ENCODE data around the gene TRIO. TPM values are rescaled to one million over a fixed set of nuclear protein-coding genes. Genes with fewer than 3 reads are reported as not detected.

Gene TRIO
- total RNA-seq, 6 donors from 2014 or later = 138 to 408 (median 156) TPM

DNA sequence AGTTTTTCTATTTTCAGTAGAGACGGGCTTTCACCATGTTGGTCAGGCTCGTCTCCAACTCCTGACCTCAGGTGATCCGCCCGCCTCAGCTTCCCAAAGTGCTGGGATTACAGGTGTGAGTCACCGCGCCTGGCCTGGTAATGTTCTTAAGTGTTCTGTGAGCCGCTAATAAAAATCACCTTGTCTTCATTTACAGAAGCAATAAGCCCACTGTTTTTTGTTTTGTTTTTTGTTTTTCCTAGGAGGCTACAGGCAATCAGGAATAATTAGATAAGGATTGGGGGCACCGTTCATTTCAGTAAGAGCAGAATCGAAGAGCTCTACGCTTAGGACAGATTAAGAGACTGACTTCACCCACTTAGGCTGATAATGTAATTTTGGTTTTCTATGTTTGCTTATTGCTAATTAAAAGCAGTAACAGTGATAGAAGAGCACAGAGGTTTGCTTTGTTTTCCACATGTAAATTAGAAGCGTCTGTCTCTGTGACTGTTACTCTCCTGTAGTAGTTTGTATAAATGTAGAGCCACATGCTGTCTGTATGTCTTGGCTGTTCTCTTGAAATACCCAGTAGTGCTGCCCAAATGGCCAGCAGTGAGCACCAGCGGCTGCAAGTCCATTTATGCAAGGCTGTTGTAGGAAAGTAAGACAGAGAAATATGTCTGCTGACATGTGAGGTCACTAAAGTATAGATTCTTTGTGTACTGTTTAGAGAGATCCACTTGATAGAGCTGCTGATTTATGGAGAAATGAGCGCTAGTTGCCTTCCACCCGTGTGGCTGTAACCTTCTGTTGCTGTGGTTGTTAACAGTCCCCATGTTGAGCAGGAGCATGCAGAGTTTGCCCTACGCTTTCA, 30.5 kb downstream of the TRIO start:
- no peak overlapping the region for H3K4me3 ChIP-seq
- WGBS, 2 donors = 81 to 87% methylated on average over 15 of the region's 15 CpGs

DNA sequence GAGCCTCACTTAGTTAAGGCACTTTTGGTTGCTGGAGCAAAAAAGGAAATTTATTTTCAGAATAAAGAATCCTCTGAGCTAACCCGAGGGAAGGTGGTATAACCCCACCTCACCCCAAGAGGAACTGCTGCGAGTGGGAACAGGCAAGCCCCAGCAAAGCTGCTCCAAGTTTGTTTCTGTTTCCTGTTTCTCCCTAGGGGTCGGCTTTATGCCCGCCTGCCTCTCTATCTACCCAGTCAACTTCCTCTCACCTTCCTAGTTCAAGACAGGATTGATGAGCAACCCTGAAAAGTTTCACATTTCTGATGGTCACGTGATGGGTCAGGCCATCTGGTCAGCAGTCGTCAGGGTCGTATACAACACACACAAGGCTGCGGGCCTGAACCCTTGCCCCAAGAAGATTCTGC, 31.1 kb downstream of the TRIO start:
- WGBS, 2 donors = 34 to 48% methylated on average over 8 of the region's 8 CpGs
- H3K36me3 ChIP-seq = no peaks in the 10 kb centered on the region
- peak overlapping the region in 1 of 4 donors; percentile 8 for H3K27ac ChIP-seq
- DNase-seq (no peak), ATAC-seq (ENCODE audit: low FRiP score in 2 of 2) (peak; percentile 51 to 54)
- no peak overlapping the region for H3K4me3 ChIP-seq
- no peaks in the 10 kb centered on the region for H3K9me3 ChIP-seq
- no peak for TF ChIP-seq POLR2A (IDR thresholded peaks at IDR 0.05)
- TF ChIP-seq POLR2AphosphoS5 (IDR thresholded peaks at IDR 0.05) = no peak
- TF ChIP-seq, protein P1, sequence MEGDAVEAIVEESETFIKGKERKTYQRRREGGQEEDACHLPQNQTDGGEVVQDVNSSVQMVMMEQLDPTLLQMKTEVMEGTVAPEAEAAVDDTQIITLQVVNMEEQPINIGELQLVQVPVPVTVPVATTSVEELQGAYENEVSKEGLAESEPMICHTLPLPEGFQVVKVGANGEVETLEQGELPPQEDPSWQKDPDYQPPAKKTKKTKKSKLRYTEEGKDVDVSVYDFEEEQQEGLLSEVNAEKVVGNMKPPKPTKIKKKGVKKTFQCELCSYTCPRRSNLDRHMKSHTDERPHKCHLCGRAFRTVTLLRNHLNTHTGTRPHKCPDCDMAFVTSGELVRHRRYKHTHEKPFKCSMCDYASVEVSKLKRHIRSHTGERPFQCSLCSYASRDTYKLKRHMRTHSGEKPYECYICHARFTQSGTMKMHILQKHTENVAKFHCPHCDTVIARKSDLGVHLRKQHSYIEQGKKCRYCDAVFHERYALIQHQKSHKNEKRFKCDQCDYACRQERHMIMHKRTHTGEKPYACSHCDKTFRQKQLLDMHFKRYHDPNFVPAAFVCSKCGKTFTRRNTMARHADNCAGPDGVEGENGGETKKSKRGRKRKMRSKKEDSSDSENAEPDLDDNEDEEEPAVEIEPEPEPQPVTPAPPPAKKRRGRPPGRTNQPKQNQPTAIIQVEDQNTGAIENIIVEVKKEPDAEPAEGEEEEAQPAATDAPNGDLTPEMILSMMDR (IDR thresholded peaks at IDR 0.05) = no peak
- no peak for TF ChIP-seq EP300 (IDR thresholded peaks at IDR 0.05)
- no peaks in the 10 kb centered on the region for H3K27me3 ChIP-seq
- peaks cover 28 to 52% (median 39%) of the 10 kb centered on the region in 4 donors for H3K4me1 ChIP-seq

More for the DNA sequence above, 30.5 kb downstream of the TRIO start:
- no peak for TF ChIP-seq EP300 (IDR thresholded peaks at IDR 0.05)
- TF ChIP-seq POLR2AphosphoS5 (IDR thresholded peaks at IDR 0.05) = no peak
- TF ChIP-seq, protein P1 (IDR thresholded peaks at IDR 0.05) = no peak
- TF ChIP-seq POLR2A (IDR thresholded peaks at IDR 0.05) = no peak
- Histone ChIP-seq H3K4me1 (peaks cover 23 to 55% (median 39%) of the 10 kb centered on the region in 4 donors), H3K27ac (peak overlapping the region in 1 of 4 donors; percentile 8), H3K9me3 (no peaks in the 10 kb centered on the region), H3K27me3 (no peaks in the 10 kb centered on the region), H3K36me3 (no peaks in the 10 kb centered on the region)
- DNase-seq (no peak), ATAC-seq (ENCODE audit: low FRiP score in 2 of 2) (no peak)

DNA sequence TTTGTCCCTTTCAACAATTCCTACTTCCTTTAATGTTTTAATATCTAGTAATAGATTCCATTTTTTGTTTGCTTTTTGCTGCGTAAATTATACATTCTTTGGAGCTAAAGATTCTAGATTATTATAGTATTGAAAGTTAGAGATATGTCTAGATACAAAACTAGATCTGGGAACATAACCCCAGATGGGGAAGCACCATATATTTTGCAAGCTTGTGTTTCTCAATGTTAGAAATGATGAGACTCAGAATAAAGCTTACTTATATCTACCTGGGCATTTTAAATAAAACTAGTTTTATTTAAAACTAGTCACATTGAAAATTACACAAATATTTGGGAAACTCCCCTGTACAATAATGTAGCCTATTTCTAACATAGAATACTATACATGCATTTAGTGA, 32.2 kb downstream of the TRIO start:
- ATAC-seq (ENCODE audit: low FRiP score in 2 of 2) = no peak
- Histone ChIP-seq H3K4me1 (peaks cover 32 to 57% (median 41%) of the 10 kb centered on the region in 4 donors), H3K4me3 (no peak overlapping the region), H3K27me3 (no peaks in the 10 kb centered on the region), H3K27ac (no peak overlapping the region), H3K9me3 (no peaks in the 10 kb centered on the region), H3K36me3 (no peaks in the 10 kb centered on the region)
- TF ChIP-seq, protein P1 (IDR thresholded peaks at IDR 0.05) = no peak
- TF ChIP-seq POLR2AphosphoS5 (IDR thresholded peaks at IDR 0.05) (no peak), EP300 (IDR thresholded peaks at IDR 0.05) (no peak), POLR2A (IDR thresholded peaks at IDR 0.05) (no peak)
- WGBS, 2 donors = 87 to 93% methylated on average over 1 of the region's 1 CpG
- no peak for DNase-seq

DNA sequence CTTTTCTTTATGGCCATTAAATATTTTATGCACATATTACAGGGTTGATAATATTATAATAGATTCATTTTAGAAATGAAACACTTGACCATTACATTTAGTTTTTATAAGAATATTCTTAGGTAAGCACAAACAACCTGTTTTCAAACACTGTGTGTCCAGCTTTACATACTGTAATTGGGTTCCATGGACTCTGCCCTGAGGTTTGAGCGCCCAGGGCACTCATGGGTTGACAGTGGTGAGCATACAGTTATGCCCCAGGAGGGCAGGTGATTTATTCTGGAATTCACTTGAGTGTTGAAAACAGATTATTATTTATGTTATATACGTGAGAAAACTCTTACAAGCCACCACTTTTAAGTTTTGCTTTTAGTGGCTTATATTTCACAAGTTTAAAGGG, 33.7 kb downstream of the TRIO start:
- 86 to 90% methylated on average over 2 of the region's 2 CpGs for WGBS, 2 donors
- no peak for ATAC-seq (ENCODE audit: low FRiP score in 2 of 2)

More for the DNA sequence above, 33.7 kb downstream of the TRIO start:
- DNase-seq = no peak
- H3K9me3 ChIP-seq = no peaks in the 10 kb centered on the region
- no peaks in the 10 kb centered on the region for H3K36me3 ChIP-seq
- no peaks in the 10 kb centered on the region for H3K27me3 ChIP-seq
- H3K4me3 ChIP-seq = no peak overlapping the region
- H3K27ac ChIP-seq = no peak overlapping the region
- TF ChIP-seq, protein P1 (IDR thresholded peaks at IDR 0.05) = no peak
- TF ChIP-seq POLR2AphosphoS5 (IDR thresholded peaks at IDR 0.05) (no peak), EP300 (IDR thresholded peaks at IDR 0.05) (no peak), POLR2A (IDR thresholded peaks at IDR 0.05) (no peak)
- peaks cover 25 to 48% (median 29%) of the 10 kb centered on the region in 4 donors for H3K4me1 ChIP-seq

Measured in upper lobe of left lung (tissue), 6 donors.